ENCODE results near the gene SEPTIN7. TPM values are rescaled to one million over a fixed set of nuclear protein-coding genes. Genes with fewer than 3 reads are reported as not detected.

SEPTIN7 gene
- total and polyA plus RNA-seq, 9 of the 15 experiments (the other 6 are each of a cell fraction or from before 2014, with no cell fraction given) = 95.0 to 268 (median 163) TPM

- TF ChIP-seq CREBBP (IDR thresholded peaks at IDR 0.05; ENCODE audit: low read depth, low read length) (no peak), RB1 (IDR thresholded peaks at IDR 0.05; ENCODE audit: low read depth) (peak; percentile 15; the same call in 1 of the 2 replicates), HMGXB4 (CRISPR knock-in tag; IDR thresholded peaks at IDR 0.05) (no peak), HMG20B (CRISPR knock-in tag; IDR thresholded peaks at IDR 0.05) (no peak), HEY1 (CRISPR knock-in tag; IDR thresholded peaks at IDR 0.05; ENCODE audit: borderline replicate concordance) (no peak), NFYB (IDR thresholded peaks at IDR 0.05; ENCODE audit: extremely low read depth, insufficient read length) (no peak), ZBTB26 (CRISPR knock-in tag; IDR thresholded peaks at IDR 0.05) (no peak), TRIM24 (IDR thresholded peaks at IDR 0.05) (0 out of 4 replicates have a peak, but pooled peaks of 1 of the 2 experiments have one; percentile 29), POLR2H (tag; IDR thresholded peaks at IDR 0.05; ENCODE audit: low read depth) (no peak), THAP12 (CRISPR knock-in tag; IDR thresholded peaks at IDR 0.05) (no peak), NELFE (IDR thresholded peaks at IDR 0.05; ENCODE audit: insufficient read depth, insufficient read length) (no peak), CREB5 (CRISPR knock-in tag; IDR thresholded peaks at IDR 0.05) (no peak), KDM4B (IDR thresholded peaks at IDR 0.05; ENCODE audit: borderline replicate concordance in 2 of 2, low read depth in 1 of 2) (no peak), ZNF644 (tag; IDR thresholded peaks at IDR 0.05; ENCODE audit: low read depth) (no peak), POLR2AphosphoS2 (IDR thresholded peaks at IDR 0.05; ENCODE audit: low read length) (no peak), SMC3 (conservative IDR thresholded peaks at IDR 0.05; ENCODE audit: insufficient read depth, low read depth, low read length) (no peak), ZNF436 (CRISPR knock-in tag; IDR thresholded peaks at IDR 0.05) (no peak), TBP (optimal IDR thresholded peaks at IDR 0.05; ENCODE audit: low read depth, low read length) (no peak), ZC3H8 (IDR thresholded peaks at IDR 0.05) (no peak), TEAD4 (IDR thresholded peaks at IDR 0.05; ENCODE audit: low read length) (peak; percentile 28; the same call in 1 of the 2 replicates), TEAD4 (CRISPR knock-in tag; IDR thresholded peaks at IDR 0.05; ENCODE audit: borderline replicate concordance) (0 out of 2 replicates have a peak, but pooled peaks have one; percentile 31), BACH1 (tag; IDR thresholded peaks at IDR 0.05) (no peak), TFAM (CRISPR knock-in tag; conservative IDR thresholded peaks at IDR 0.05) (no peak)
Measured at GRCh38 chr7:35801392-35802101, 690 bp downstream of the SEPTIN7 start (continued).

Measured in K562 (cell line).